Right atrium auricular region (tissue), 2 donors: ENCODE results near the gene STRADB. TPM values are rescaled to one million over a fixed set of nuclear protein-coding genes. Genes with fewer than 3 reads are reported as not detected.

Experiments used
- DNase-seq: peaks from one replicate; pipeline ENCODE4 v3.0.0-alpha.2; 2019; ENCODE audit warnings: low spot score
- H3K27ac ChIP-seq, 2 donors: fragments of 200-600 bp; sonication (generic); 1 replicate in 1 of 2; 2 replicates in 1 of 2; pipeline ENCODE4 v1.5.1; 2016 to 2019
- H3K27me3 ChIP-seq, 2 donors: fragments of 200-600 bp; sonication (generic); one replicate each; pipeline versions ENCODE4 v1.5.1 to v1.6.0; 2017 to 2019
- H3K36me3 ChIP-seq: fragments of 200-600 bp; sonication (generic); one replicate; pipeline ENCODE4 v1.5.1; 2016
- H3K4me1 ChIP-seq, 2 donors: fragments of 200-600 bp; sonication (generic); one replicate each; pipeline versions ENCODE4 v1.5.1 to v1.6.0; 2017 to 2019
- H3K4me3 ChIP-seq, 2 donors: fragments of 200-600 bp; sonication (generic); 1 replicate in 1 of 2; 2 replicates in 1 of 2; pipeline ENCODE4 v1.5.1; 2017 to 2019; ENCODE audit warnings: mild to moderate bottlenecking in 1 of 2, moderate library complexity in 1 of 2
- H3K9me3 ChIP-seq, 2 donors: fragments of 200-600 bp; sonication (generic); one replicate each; pipeline ENCODE4 v1.5.1; 2019
- total RNA-seq, 2 donors: library from RNA; depleted of rRNA; stranded (reverse); fragments of >200 nt; gene quantifications; one replicate each; pipeline ENCODE4 v1.1.0, GENCODE V29; 2016
- TF ChIP-seq, protein P1 (sequence below), 2 donors: fragments of 200-600 bp; sonication (generic); IDR thresholded peaks; one replicate each; pipeline ENCODE4 v1.5.1; 2019; ENCODE audit warnings: antibody characterized with exemption in 2 of 2

STRADB gene
- total RNA-seq, 2 donors from 2014 or later: 28.5 to 78.1 TPM

DNA sequence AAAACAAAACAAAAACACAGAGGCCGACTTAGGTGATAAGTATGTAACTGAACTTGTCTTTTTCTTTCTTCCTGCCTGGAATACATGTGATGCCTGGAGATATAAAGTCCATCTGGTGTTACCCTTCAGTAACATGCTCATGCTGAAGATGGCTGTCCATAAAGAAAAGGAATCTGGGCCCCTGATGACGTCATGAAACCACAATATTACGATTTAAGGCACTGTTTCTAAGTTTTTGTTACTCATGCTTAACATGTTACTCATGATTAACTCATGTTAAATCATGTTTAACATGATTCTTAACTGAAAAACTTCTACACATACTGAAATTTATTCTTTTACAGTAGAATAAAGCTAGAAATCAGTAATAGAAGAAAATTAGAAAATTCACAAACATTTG is 49.0 kb downstream of the STRADB start:
- TF ChIP-seq, protein P1, sequence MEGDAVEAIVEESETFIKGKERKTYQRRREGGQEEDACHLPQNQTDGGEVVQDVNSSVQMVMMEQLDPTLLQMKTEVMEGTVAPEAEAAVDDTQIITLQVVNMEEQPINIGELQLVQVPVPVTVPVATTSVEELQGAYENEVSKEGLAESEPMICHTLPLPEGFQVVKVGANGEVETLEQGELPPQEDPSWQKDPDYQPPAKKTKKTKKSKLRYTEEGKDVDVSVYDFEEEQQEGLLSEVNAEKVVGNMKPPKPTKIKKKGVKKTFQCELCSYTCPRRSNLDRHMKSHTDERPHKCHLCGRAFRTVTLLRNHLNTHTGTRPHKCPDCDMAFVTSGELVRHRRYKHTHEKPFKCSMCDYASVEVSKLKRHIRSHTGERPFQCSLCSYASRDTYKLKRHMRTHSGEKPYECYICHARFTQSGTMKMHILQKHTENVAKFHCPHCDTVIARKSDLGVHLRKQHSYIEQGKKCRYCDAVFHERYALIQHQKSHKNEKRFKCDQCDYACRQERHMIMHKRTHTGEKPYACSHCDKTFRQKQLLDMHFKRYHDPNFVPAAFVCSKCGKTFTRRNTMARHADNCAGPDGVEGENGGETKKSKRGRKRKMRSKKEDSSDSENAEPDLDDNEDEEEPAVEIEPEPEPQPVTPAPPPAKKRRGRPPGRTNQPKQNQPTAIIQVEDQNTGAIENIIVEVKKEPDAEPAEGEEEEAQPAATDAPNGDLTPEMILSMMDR (IDR thresholded peaks at IDR 0.05): no peak
- DNase-seq: no peak
- H3K4me1 ChIP-seq: no peaks in the 10 kb centered on the region

DNA sequence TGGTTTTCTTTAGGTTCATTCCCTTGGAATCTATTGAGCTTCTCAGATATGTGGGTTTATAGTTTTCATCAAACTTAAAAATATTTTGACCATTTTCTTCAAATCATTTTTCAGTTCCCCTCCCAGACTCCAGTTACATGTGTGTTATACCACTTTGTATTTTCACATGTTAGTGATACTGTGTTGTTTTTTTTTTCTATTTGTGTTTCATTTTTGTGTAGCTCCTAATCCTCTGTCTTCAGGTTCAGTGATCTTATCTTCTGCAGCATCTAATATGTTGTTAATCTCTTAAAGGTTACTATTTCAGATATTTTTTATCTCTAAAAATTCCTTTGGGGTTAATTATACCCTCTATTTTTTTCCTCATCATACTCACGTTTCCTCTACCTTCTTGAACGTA is 51.2 kb downstream of the STRADB start:
- TF ChIP-seq, protein P1 (IDR thresholded peaks at IDR 0.05): no peak
- Histone ChIP-seq H3K9me3 (peaks cover 0 to 18% of the 10 kb centered on the region in 2 donors), H3K27ac (no peak overlapping the region), H3K36me3 (no peaks in the 10 kb centered on the region), H3K4me3 (no peak overlapping the region), H3K4me1 (no peaks in the 10 kb centered on the region), H3K27me3 (no peaks in the 10 kb centered on the region)
- DNase-seq: no peak

More for the DNA sequence above, 49.0 kb downstream of the STRADB start:
- Histone ChIP-seq H3K27ac (no peak overlapping the region), H3K36me3 (no peaks in the 10 kb centered on the region), H3K9me3 (peaks cover 0 to 18% of the 10 kb centered on the region in 2 donors), H3K27me3 (no peaks in the 10 kb centered on the region), H3K4me3 (no peak overlapping the region)

DNA sequence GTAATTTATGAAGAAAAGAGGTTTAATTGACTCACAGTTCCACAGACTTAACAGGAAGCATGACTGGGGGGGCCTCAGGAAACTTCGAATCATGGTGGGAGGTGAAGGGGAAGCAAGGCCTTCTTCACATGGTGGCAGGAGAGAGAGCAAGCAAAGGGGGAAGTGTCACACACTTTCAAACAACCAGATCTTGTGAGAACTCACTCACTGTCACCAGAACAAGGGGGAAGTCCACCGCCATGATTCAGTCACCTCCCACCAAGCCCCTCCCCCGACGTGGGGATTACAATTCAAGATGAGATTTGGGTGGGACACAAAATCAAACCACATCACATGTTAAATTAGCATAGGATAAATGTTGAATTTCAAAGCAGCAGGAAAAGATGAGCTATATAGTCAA is 56.2 kb downstream of the STRADB start:
- peaks cover 0 to 8% of the 10 kb centered on the region in 2 donors for H3K9me3 ChIP-seq
- TF ChIP-seq, protein P1 (IDR thresholded peaks at IDR 0.05): no peak
- DNase-seq: no peak
- H3K4me1 ChIP-seq: no peaks in the 10 kb centered on the region
- no peak overlapping the region for H3K27ac ChIP-seq
- H3K36me3 ChIP-seq: no peaks in the 10 kb centered on the region
- H3K4me3 ChIP-seq: no peak overlapping the region
- H3K27me3 ChIP-seq: no peaks in the 10 kb centered on the region

DNA sequence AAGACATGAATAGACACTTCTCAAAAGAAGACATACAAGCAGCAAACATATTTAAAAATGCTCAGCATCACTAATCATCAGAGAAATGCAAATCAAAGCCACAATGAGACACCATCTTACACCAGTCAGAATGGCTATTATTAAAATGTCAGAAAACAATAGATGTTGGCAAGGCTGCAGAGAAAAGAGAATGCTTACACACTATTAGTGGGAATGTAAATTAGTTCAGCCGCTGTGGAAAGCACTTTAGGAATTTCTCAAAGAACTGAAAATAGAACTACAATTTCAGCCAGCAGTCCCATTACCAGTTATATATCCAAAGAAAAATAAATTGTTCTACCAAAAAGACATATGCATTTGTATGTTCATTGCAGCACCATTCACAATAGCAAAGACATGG is 61.7 kb downstream of the STRADB start:
- H3K27ac ChIP-seq: no peak overlapping the region
- no peak overlapping the region for H3K4me3 ChIP-seq
- TF ChIP-seq, protein P1 (IDR thresholded peaks at IDR 0.05): no peak
- no peak for DNase-seq
- no peaks in the 10 kb centered on the region for H3K4me1 ChIP-seq
- H3K9me3 ChIP-seq: no peaks in the 10 kb centered on the region
- H3K36me3 ChIP-seq: no peaks in the 10 kb centered on the region
- no peaks in the 10 kb centered on the region for H3K27me3 ChIP-seq

DNA sequence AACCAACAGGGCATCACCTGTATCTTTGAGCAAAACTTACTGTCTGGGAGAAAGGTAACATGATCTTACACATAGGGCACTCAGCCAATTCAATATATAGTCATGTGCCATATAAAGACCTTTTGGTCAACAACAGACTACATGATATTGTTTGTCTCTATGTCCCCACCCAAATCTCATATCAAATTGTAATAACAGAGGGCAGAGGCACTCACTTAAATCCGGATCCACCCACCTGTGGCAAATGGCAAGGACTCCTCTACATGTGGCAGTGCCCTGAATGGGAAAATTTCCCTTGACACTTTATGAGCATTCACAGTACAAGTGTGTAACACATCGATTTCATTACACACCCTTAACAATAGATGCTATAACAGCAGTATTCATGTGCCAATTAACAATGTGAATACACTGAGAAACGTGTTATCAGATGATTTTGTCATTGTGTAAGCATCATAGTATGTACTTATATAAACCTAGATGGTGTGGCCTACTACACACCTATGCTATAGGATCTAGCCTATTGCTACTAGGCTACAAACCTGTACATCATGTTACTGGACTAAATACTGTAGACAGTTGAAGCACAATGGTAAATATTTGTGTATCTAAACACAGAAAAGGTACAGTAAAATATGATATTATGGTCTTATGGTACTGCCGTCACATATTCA is 64.2 kb downstream of the STRADB start:
- Histone ChIP-seq H3K27ac (no peak overlapping the region), H3K4me3 (no peak overlapping the region), H3K9me3 (peaks cover 0 to 12% of the 10 kb centered on the region in 2 donors), H3K27me3 (no peaks in the 10 kb centered on the region), H3K4me1 (no peaks in the 10 kb centered on the region), H3K36me3 (no peaks in the 10 kb centered on the region)
- TF ChIP-seq, protein P1 (IDR thresholded peaks at IDR 0.05): no peak
- no peak for DNase-seq

DNA sequence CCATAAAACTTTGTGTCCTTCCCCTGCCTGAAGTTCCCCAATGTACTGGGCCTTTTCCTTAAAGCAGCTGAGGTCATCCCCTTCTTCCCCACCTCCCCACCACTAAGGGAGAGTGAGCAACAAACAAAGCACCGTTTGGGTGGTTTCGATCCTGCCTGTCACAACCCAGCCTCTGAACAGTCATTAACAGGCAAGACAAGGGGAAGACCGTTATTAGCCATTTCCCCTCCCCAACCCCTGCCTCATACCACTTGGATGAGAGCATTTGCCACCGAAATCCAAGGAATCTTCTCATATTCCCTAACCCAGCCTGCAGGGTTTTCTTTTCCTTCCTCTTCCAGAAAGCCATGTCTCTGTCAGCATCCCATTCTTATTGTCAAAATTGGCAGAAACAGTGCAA is 65.6 kb downstream of the STRADB start:
- H3K27me3 ChIP-seq: no peaks in the 10 kb centered on the region
- peaks cover 0 to 12% of the 10 kb centered on the region in 2 donors for H3K9me3 ChIP-seq
- no peaks in the 10 kb centered on the region for H3K36me3 ChIP-seq
- TF ChIP-seq, protein P1 (IDR thresholded peaks at IDR 0.05): no peak
- no peak overlapping the region for H3K4me3 ChIP-seq
- no peaks in the 10 kb centered on the region for H3K4me1 ChIP-seq
- no peak overlapping the region for H3K27ac ChIP-seq
- no peak for DNase-seq
